Ascending aorta (tissue), 2 donors: Measurements from ENCODE around the gene ARSK. TPM values are rescaled to one million over a fixed set of nuclear protein-coding genes. Genes with fewer than 3 reads are reported as not detected.

ENCODE experiments used
- DNase-seq, 2 donors: peaks; one replicate each; pipeline ENCODE4 v3.0.0-alpha.2; 2019; ENCODE audit warnings: low spot score in 2 of 2
- H3K27ac ChIP-seq, 2 donors: fragments of 200-600 bp; sonication (generic); one replicate each; pipeline ENCODE4 v1.5.1; 2016 to 2017; ENCODE audit warnings: mild to moderate bottlenecking in 1 of 2
- H3K27me3 ChIP-seq: fragments of 200-600 bp; sonication (generic); one replicate; pipeline ENCODE4 v1.5.1; 2017
- H3K36me3 ChIP-seq, 2 donors: fragments of 200-600 bp; sonication (generic); one replicate each; pipeline ENCODE4 v1.5.1; 2016
- H3K4me1 ChIP-seq, 2 donors: fragments of 200-600 bp; sonication (generic); one replicate each; pipeline ENCODE4 v1.5.1; 2016 to 2017; ENCODE audit warnings: mild to moderate bottlenecking in 1 of 2
- H3K4me3 ChIP-seq, 2 donors: fragments of 200-600 bp; sonication (generic); one replicate each; pipeline ENCODE4 v1.5.1; 2016 to 2017; ENCODE audit warnings: mild to moderate bottlenecking in 1 of 2
- H3K9me3 ChIP-seq, 2 donors: fragments of 200-600 bp; sonication (generic); one replicate each; pipeline ENCODE4 v1.5.1; 2016
- CTCF ChIP-seq, 3 experiments: fragments of 200-600 bp in 2 of 3; fragments of 450-650 bp in 1 of 3; sonication (generic) in 2 of 3; IDR thresholded peaks; one replicate each; pipeline ENCODE4 v1.5.1; 2016 to 2019; ENCODE audit warnings: antibody characterized with exemption in 3 of 3, mild to moderate bottlenecking in 1 of 3, moderate library complexity in 1 of 3
- intact Hi-C: fragments of 100-400 bp; cut with DNase I; formaldehyde crosslinking; loops from one replicate; pipeline ENCODE4 v1.15.1; 2023
- total RNA-seq: library from RNA; depleted of rRNA; stranded (reverse); fragments of >200 nt; gene quantifications from one replicate; pipeline ENCODE4 v1.1.0, GENCODE V29; 2016

ARSK gene
- total RNA-seq, 1 donor from 2014 or later, result 3.6 TPM

GRCh38 chr5:95543017-95543705 is 11.7 kb upstream of the ARSK start:
- Histone ChIP-seq H3K27ac (peak overlapping the region in 1 of 2 donors; percentile 23), H3K36me3 (peaks cover 54 to 74% of the 10 kb centered on the region in 2 donors), H3K4me3 (no peak overlapping the region), H3K4me1 (peaks cover 0 to 5% of the 10 kb centered on the region in 2 donors), H3K27me3 (no peaks in the 10 kb centered on the region), H3K9me3 (no peaks in the 10 kb centered on the region)
- intact Hi-C loops, result no loop called here
- DNase-seq, result no peak
- no peak for TF ChIP-seq CTCF (IDR thresholded peaks at IDR 0.05)

DNA sequence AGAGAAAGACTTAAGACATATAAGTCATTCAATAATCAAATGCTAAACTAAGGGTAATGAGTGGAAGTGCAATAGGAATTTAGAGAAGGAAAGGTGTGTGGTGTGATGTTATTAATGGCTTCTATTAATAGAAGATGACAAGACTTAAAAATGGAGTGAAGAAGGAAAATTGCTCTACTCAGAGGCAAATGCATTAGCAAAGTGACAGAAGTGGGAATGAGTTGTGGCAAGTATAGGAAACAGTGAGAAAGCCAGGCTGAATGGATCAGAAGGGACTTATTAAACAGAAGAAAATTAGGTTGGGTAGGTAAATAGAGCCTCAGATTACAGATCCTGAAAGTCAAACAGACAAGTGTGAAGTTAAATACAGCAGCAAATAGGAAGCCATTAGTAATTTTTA is 5.9 kb upstream of the ARSK start:
- H3K9me3 ChIP-seq, result no peaks in the 10 kb centered on the region
- peaks cover 0 to 6% of the 10 kb centered on the region in 2 donors for H3K4me1 ChIP-seq
- H3K27ac ChIP-seq, result no peak overlapping the region
- no peak for DNase-seq
- intact Hi-C loops, result no loop called here
- TF ChIP-seq CTCF (IDR thresholded peaks at IDR 0.05), result no peak
- H3K4me3 ChIP-seq, result no peak overlapping the region
- peaks cover 27 to 41% of the 10 kb centered on the region in 2 donors for H3K36me3 ChIP-seq
- H3K27me3 ChIP-seq, result no peaks in the 10 kb centered on the region

- no peak for TF ChIP-seq CTCF (IDR thresholded peaks at IDR 0.05)
- Histone ChIP-seq H3K4me3 (peak overlapping the region; percentile 79 to 87), H3K27ac (peak overlapping the region; percentile 48 to 84), H3K27me3 (no peaks in the 10 kb centered on the region), H3K9me3 (no peaks in the 10 kb centered on the region), H3K36me3 (peaks cover 0 to 8% of the 10 kb centered on the region in 2 donors), H3K4me1 (peaks cover 0 to 13% of the 10 kb centered on the region in 2 donors)
- intact Hi-C loops, result loop anchor here (10.0 kb wide), 3 partner anchors 91 to 1631 kb away; partner anchors contain the start of genes RFESD, RHOBTB3 and RIOK2
- no peak for DNase-seq
Measured at GRCh38 chr5:95554331-95554646, 612 bp upstream of the ARSK start.

DNA sequence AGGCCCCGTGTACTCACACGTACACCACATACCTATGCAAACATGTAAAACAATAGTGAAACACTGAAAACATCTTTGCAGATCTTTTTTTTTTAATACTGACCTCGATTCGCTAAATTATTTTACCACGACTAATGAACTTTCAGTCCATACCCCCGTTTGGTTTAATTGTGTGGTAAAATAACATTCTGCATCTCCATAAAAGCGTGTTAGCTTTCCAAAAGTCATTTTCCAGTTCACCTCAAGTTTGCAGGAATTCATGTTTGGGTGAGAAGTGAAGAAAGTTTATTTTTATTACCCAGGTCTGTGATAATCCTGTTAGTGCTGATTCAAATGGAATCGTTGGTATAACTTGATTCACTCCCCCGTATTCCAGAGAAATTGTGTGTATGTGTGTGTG is 652 bp downstream of the ARSK start:
- DNase-seq, result no peak
- intact Hi-C loops, result loop anchor here (10.0 kb wide), 3 partner anchors 89 to 1629 kb away; partner anchors contain the start of genes RFESD, RHOBTB3 and RIOK2
- H3K4me3 ChIP-seq, result peak overlapping the region; percentile 79 to 87
- no peak for TF ChIP-seq CTCF (IDR thresholded peaks at IDR 0.05)
- H3K9me3 ChIP-seq, result no peaks in the 10 kb centered on the region
- no peaks in the 10 kb centered on the region for H3K36me3 ChIP-seq
- peaks cover 0 to 13% of the 10 kb centered on the region in 2 donors for H3K4me1 ChIP-seq
- peak overlapping the region; percentile 84 to 86 for H3K27ac ChIP-seq
- no peaks in the 10 kb centered on the region for H3K27me3 ChIP-seq

GRCh38 chr5:95557841-95558240 is 2.9 kb downstream of the ARSK start:
- H3K9me3 ChIP-seq, result no peaks in the 10 kb centered on the region
- H3K4me1 ChIP-seq, result peaks cover 0 to 13% of the 10 kb centered on the region in 2 donors
- DNase-seq, result no peak
- no peaks in the 10 kb centered on the region for H3K36me3 ChIP-seq
- H3K27me3 ChIP-seq, result no peaks in the 10 kb centered on the region
- H3K4me3 ChIP-seq, result no peak overlapping the region
- no peak overlapping the region for H3K27ac ChIP-seq
- intact Hi-C loops, result loop anchor here (10.0 kb wide), 3 partner anchors 87 to 1627 kb away; partner anchors contain the start of genes RFESD, RHOBTB3 and RIOK2
- no peak for TF ChIP-seq CTCF (IDR thresholded peaks at IDR 0.05)
